GM18502 (cell line): Measurements from ENCODE around the gene CD180.
"Not testable (repeated sequence)": the region's sequence is repeated elsewhere in the genome, so short reads cannot be mapped to it uniquely, and the experiment has no call there.

Experiments used
- ATAC-seq: cut with Tn5 transposase; IDR thresholded peaks from one replicate; pipeline ENCODE4 v1.9.1; 2021; ENCODE audit warnings: mild to moderate bottlenecking; ENCODE audit not compliant: unreplicated experiment, poor library complexity

CD180 gene

GRCh38 chr5:67190861-67191260, 5.7 kb downstream of the CD180 start:
- no peak for ATAC-seq

GRCh38 chr5:67190410-67190809, 6.2 kb downstream of the CD180 start:
- ATAC-seq: no peak

GRCh38 chr5:67189931-67190330, 6.7 kb downstream of the CD180 start:
- ATAC-seq: no peak

- ATAC-seq: no peak
Observed at GRCh38 chr5:67189079-67189354, 7.6 kb downstream of the CD180 start.

- ATAC-seq: no peak
Observed at GRCh38 chr5:67188274-67189078, 8.1 kb downstream of the CD180 start.

GRCh38 chr5:67187006-67187715, 9.4 kb downstream of the CD180 start:
- peak; percentile 80 for ATAC-seq

GRCh38 chr5:67183859-67184258, 12.7 kb downstream of the CD180 start:
- no peak for ATAC-seq

- ATAC-seq: no peak
Observed at GRCh38 chr5:67182301-67182790, 14.3 kb downstream of the CD180 start.

- no peak for ATAC-seq
Observed at GRCh38 chr5:67181648-67182221, 14.9 kb downstream of the CD180 start.

- no peak for ATAC-seq
Observed at GRCh38 chr5:67179697-67180361, 16.8 kb downstream of the CD180 start.

GRCh38 chr5:67178966-67179365, 17.6 kb downstream of the CD180 start:
- ATAC-seq: no peak

GRCh38 chr5:67178085-67178484, 18.5 kb downstream of the CD180 start:
- no peak for ATAC-seq

- ATAC-seq: no peak
Observed at GRCh38 chr5:67176936-67177335, 19.7 kb downstream of the CD180 start.

- no peak for ATAC-seq
Observed at GRCh38 chr5:67173959-67174358, 22.6 kb downstream of the CD180 start.

- ATAC-seq: not testable (repeated sequence)
Observed at GRCh38 chr5:67173351-67173750, 23.2 kb downstream of the CD180 start.

GRCh38 chr5:67170767-67171166, 25.8 kb downstream of the CD180 start:
- no peak for ATAC-seq

- no peak for ATAC-seq
Observed at GRCh38 chr5:67168069-67168468, 28.5 kb downstream of the CD180 start.

GRCh38 chr5:67166460-67167285, 29.9 kb downstream of the CD180 start:
- peak; percentile 51 for ATAC-seq

GRCh38 chr5:67165526-67166459, 30.8 kb downstream of the CD180 start:
- peak; percentile 94 for ATAC-seq
